HepG2 (cell line): ENCODE measurements around the gene MPC1. TPM values are rescaled to one million over a fixed set of nuclear protein-coding genes. Genes with fewer than 3 reads are reported as not detected.

Experiments used
- ATAC-seq: fragments of 200-7000 bp; cut with Tn5 transposase; 3 replicates; pipeline ENCODE4 v1.9.1; 2020; ENCODE audit warnings: mild to moderate bottlenecking, moderate library complexity
- BruUV-seq: library from RNA; stranded (reverse); fragments of 400-500 nt; replicated peaks from 2 replicates; lab custom pipeline; 2021; lab: Mats Ljungman, UMichigan
- CTCF ChIA-PET: fragments of 300-600 bp; formaldehyde crosslinking; extraction: SDS; loops from one replicate; lab custom pipeline; 2021; ENCODE audit warnings: low total read pairs, inconsistent platforms, low intra/inter-chr PET ratio; lab: Yijun Ruan, JAX
- POLR2A ChIA-PET: fragments of 350-600 bp; sonication (Branson Sonifier 250); formaldehyde crosslinking; loops from one replicate; lab custom pipeline; 2020; ENCODE audit warnings: antibody characterized with exemption, inconsistent platforms; lab: Yijun Ruan, JAX
- DNase-seq: peaks from one replicate; pipeline ENCODE4 v3.0.0-alpha.2; 2015; ENCODE audit warnings: low spot score
- FAIRE-seq: peaks from 3 replicates; lab custom pipeline; 2011; peaks lifted over from hg19 to GRCh38; lab: Jason Lieb, UNC
- H2AFZ ChIP-seq: one replicate; pipeline ENCODE4 v1.6.1; 2011; ENCODE audit warnings: low read length, inconsistent platforms
- H3K27ac ChIP-seq: fragments of 300-600 bp; 3 replicates; pipeline ENCODE4 v1.8.0; 2011; ENCODE audit warnings: mixed run types, mild to moderate bottlenecking, mixed read lengths, low read length, inconsistent platforms; ENCODE audit not compliant: insufficient read depth; ENCODE audit errors: extremely low read length
- H3K27me3 ChIP-seq, 2 experiments: fragments of 200-600 bp in 1 of 2; 2 replicates in 1 of 2; 3 replicates in 1 of 2; pipeline versions ENCODE4 v1.6.0 to v1.8.0; 2011; ENCODE audit warnings: low read length in 2 of 2, mild to moderate bottlenecking in 2 of 2, moderate library complexity in 2 of 2, inconsistent platforms in 1 of 2; ENCODE audit not compliant: insufficient read depth in 2 of 2, control insufficient read depth in 1 of 2
- H3K36me3 ChIP-seq, 2 experiments: fragments of 200-600 bp in 1 of 2; replicated peaks in 1 of 2; 2 replicates in 1 of 2; 3 replicates in 1 of 2; pipeline versions ENCODE4 v1.5.1 to v1.8.0; 2011; ENCODE audit warnings: low read length in 2 of 2, inconsistent platforms in 1 of 2; ENCODE audit not compliant: insufficient read depth in 2 of 2, control insufficient read depth in 1 of 2
- H3K4me1 ChIP-seq: 2 replicates; pipeline ENCODE4 v1.5.1; 2012; ENCODE audit warnings: low read length, inconsistent platforms; ENCODE audit not compliant: insufficient read depth
- H3K4me2 ChIP-seq: 2 replicates; pipeline ENCODE4 v1.6.0; 2011; ENCODE audit warnings: low read depth, low read length, inconsistent platforms
- H3K4me3 ChIP-seq, 3 experiments: fragments of 200-600 bp in 1 of 3; sonication (generic), shearing (Covaris generic) in 1 of 3; replicated peaks in 1 of 3; 2 replicates each; pipeline ENCODE4 v1.5.1; 2011 to 2016; ENCODE audit warnings: low read length in 3 of 3, inconsistent platforms in 2 of 3, low read depth in 2 of 3, mild to moderate bottlenecking in 2 of 3, control low read depth in 1 of 3, mixed read lengths in 1 of 3; ENCODE audit not compliant: insufficient read depth in 1 of 3
- H3K79me2 ChIP-seq: one replicate; pipeline ENCODE4 v1.6.1; 2011; ENCODE audit warnings: low read length, inconsistent platforms; ENCODE audit not compliant: insufficient read depth
- H3K9ac ChIP-seq: 2 replicates; pipeline ENCODE4 v1.6.0; 2011; ENCODE audit warnings: mild to moderate bottlenecking, low read depth, low read length, inconsistent platforms; ENCODE audit not compliant: insufficient read depth
- H3K9me3 ChIP-seq: 2 replicates; pipeline ENCODE4 v1.5.1; 2012; ENCODE audit warnings: mild to moderate bottlenecking, low read length
- H4K20me1 ChIP-seq: 2 replicates; pipeline ENCODE4 v1.6.0; 2011; ENCODE audit warnings: inconsistent platforms, mild to moderate bottlenecking, low read length, moderate library complexity; ENCODE audit not compliant: insufficient read depth
- ATRX ChIP-seq: sonication (generic); formaldehyde crosslinking; IDR thresholded peaks from 2 replicates; pipeline ENCODE4 v1.4.0; 2020; ENCODE audit warnings: missing genetic modification reagents, borderline replicate concordance
- CREB1 ChIP-seq, 2 experiments: fragments of 450-650 bp in 1 of 2; IDR thresholded peaks; 2 replicates each; pipeline ENCODE4 v1.6.1; 2016 to 2017; ENCODE audit warnings: control low read depth in 1 of 2, mild to moderate bottlenecking in 1 of 2, missing compliant biosample characterization in 1 of 2, missing genetic modification characterization in 1 of 2
- ESRRA ChIP-seq: sonication (generic); formaldehyde crosslinking; IDR thresholded peaks from 2 replicates; pipeline ENCODE4 v1.5.1; 2020; ENCODE audit warnings: mild to moderate bottlenecking, low read depth, missing genetic modification reagents
- FOXP1 ChIP-seq, 2 experiments: fragments of 450-650 bp in 1 of 2; IDR thresholded peaks; 2 replicates each; pipeline ENCODE4 v1.6.1; 2017 to 2018; ENCODE audit warnings: antibody characterized with exemption in 1 of 2
- GFI1 ChIP-seq: sonication (generic); formaldehyde crosslinking; IDR thresholded peaks from 2 replicates; pipeline ENCODE4 v1.5.0; 2020; ENCODE audit warnings: missing genetic modification reagents, mild to moderate bottlenecking, borderline replicate concordance
- HCFC1 ChIP-seq: fragments of 150-350 bp; IDR thresholded peaks from 2 replicates; pipeline ENCODE4 v1.6.1; 2014; ENCODE audit warnings: low read depth, low read length
- KDM5A ChIP-seq: fragments of 200-600 bp; sonication (generic); IDR thresholded peaks from 2 replicates; pipeline ENCODE4 v1.7.0; 2018; ENCODE audit warnings: antibody characterized with exemption, mild to moderate bottlenecking, low read length, borderline replicate concordance
- NFYB ChIP-seq: sonication (generic); formaldehyde crosslinking; IDR thresholded peaks from 2 replicates; pipeline ENCODE4 v1.4.0; 2020; ENCODE audit warnings: missing genetic modification reagents
- SALL2 ChIP-seq: sonication (generic); formaldehyde crosslinking; IDR thresholded peaks from 2 replicates; pipeline ENCODE4 v1.8.1; 2023; ENCODE audit warnings: mild to moderate bottlenecking, missing genetic modification reagents, inconsistent platforms
- SNAI1 ChIP-seq: sonication (generic); formaldehyde crosslinking; IDR thresholded peaks from 2 replicates; pipeline ENCODE4 v1.5.0; 2020; ENCODE audit warnings: mild to moderate bottlenecking, missing genetic modification reagents, borderline replicate concordance
- TCF12 ChIP-seq, 2 experiments: fragments of 450-650 bp in 1 of 2; sonication (generic) in 1 of 2; formaldehyde crosslinking in 1 of 2; IDR thresholded peaks; 2 replicates each; pipeline versions ENCODE4 v1.6.1 to v1.8.0; 2017 to 2022; ENCODE audit warnings: antibody characterized with exemption in 1 of 2, mild to moderate bottlenecking in 1 of 2, missing genetic modification reagents in 1 of 2, moderate library complexity in 1 of 2
- YEATS4 ChIP-seq: sonication (generic); formaldehyde crosslinking; IDR thresholded peaks from 2 replicates; pipeline ENCODE4 v1.4.0; 2020; ENCODE audit warnings: missing genetic modification reagents, borderline replicate concordance
- ZFYVE20 ChIP-seq: sonication (generic); formaldehyde crosslinking; IDR thresholded peaks from 2 replicates; pipeline ENCODE4 v1.8.0; 2023; ENCODE audit warnings: low read depth, mild to moderate bottlenecking, moderate library complexity, missing genetic modification reagents, borderline replicate concordance
- ZMYM2 ChIP-seq: sonication (generic); formaldehyde crosslinking; IDR thresholded peaks from 2 replicates; pipeline ENCODE4 v1.8.0; 2022; ENCODE audit warnings: mild to moderate bottlenecking, missing genetic modification reagents
- ZNF121 ChIP-seq: sonication (generic); formaldehyde crosslinking; IDR thresholded peaks from 2 replicates; pipeline ENCODE4 v1.5.0; 2020; ENCODE audit warnings: mild to moderate bottlenecking, missing genetic modification reagents
- ZNF138 ChIP-seq: sonication (generic); formaldehyde crosslinking; IDR thresholded peaks from 2 replicates; pipeline ENCODE4 v1.5.0; 2020; ENCODE audit warnings: mild to moderate bottlenecking, low read depth, missing genetic modification reagents
- ZNF577 ChIP-seq: sonication (generic); formaldehyde crosslinking; IDR thresholded peaks from 2 replicates; pipeline ENCODE4 v1.4.0; 2020; ENCODE audit warnings: mild to moderate bottlenecking, low read depth, missing genetic modification reagents, borderline replicate concordance
- ZNF614 ChIP-seq: IDR thresholded peaks from 2 replicates; pipeline ENCODE4 v1.6.1; 2018; ENCODE audit warnings: missing biosample characterization, missing genetic modification reagents, inconsistent platforms, borderline replicate concordance
- ZNF782 ChIP-seq: sonication (generic); formaldehyde crosslinking; IDR thresholded peaks from 2 replicates; pipeline ENCODE4 v1.4.0; 2020; ENCODE audit warnings: missing genetic modification reagents, mild to moderate bottlenecking, borderline replicate concordance
- WGBS: methylation state at CpG from one replicate; pipeline ENCODE4 v1.1.6; 2017; ENCODE audit warnings: low lambda C conversion rate; 5-methylcytosine and 5-hydroxymethylcytosine counted together
- in situ Hi-C: cut with HindIII; loops from 2 replicates; pipeline ENCODE4 v1.10.0; 2017; ENCODE audit warnings: low pct_unique_long_range_greater_than_20kb; ENCODE audit not compliant: extremely low pct_ligation_motif_present
- intact Hi-C: fragments of 100-400 bp; cut with micrococcal nuclease; formaldehyde crosslinking; loops from one replicate; pipeline ENCODE4 v1.10.0; 2022; ENCODE audit not compliant: unreplicated experiment
- polyA plus RNA-seq, 8 experiments: library from polyadenylated mRNA; depleted of rRNA in 3 of 8; stranded (reverse) in 7 of 8; unstranded in 1 of 8; fragments of >200 nt; fragmentation: Illumina TruSeq in 4 of 8; extraction: Trizol in 4 of 8; gene quantifications; 2 replicates each; pipeline versions ENCODE4 v1.2.1 to v1.2.3, GENCODE V29; 2011 to 2016; ENCODE audit warnings: low read depth in 4 of 8, missing spikeins in 1 of 8, mixed read lengths in 1 of 8; ENCODE audit not compliant: insufficient read depth in 1 of 8
- total RNA-seq, 5 experiments: library from RNA; depleted of rRNA; stranded (reverse); fragments of >200 nt; fragmentation: Illumina TruSeq; extraction: Trizol; gene quantifications; 2 replicates each; pipeline ENCODE4 v1.2.3, GENCODE V29; 2016; ENCODE audit warnings: low read depth in 1 of 5
- TF ChIP-seq, protein P1 (sequence below): IDR thresholded peaks from 2 replicates; pipeline ENCODE4 v1.6.1; 2016; ENCODE audit warnings: low read depth, control low read depth
- TF ChIP-seq, protein P2 (sequence below): sonication (generic); formaldehyde crosslinking; IDR thresholded peaks from 2 replicates; pipeline ENCODE4 v1.4.0; 2020; ENCODE audit warnings: missing genetic modification reagents, mild to moderate bottlenecking, borderline replicate concordance

MPC1 gene
- total and polyA plus RNA-seq, 2 of the 13 experiments (the other 11 are each of a cell fraction or from before 2014, with no cell fraction given), result 189 to 214 TPM

DNA sequence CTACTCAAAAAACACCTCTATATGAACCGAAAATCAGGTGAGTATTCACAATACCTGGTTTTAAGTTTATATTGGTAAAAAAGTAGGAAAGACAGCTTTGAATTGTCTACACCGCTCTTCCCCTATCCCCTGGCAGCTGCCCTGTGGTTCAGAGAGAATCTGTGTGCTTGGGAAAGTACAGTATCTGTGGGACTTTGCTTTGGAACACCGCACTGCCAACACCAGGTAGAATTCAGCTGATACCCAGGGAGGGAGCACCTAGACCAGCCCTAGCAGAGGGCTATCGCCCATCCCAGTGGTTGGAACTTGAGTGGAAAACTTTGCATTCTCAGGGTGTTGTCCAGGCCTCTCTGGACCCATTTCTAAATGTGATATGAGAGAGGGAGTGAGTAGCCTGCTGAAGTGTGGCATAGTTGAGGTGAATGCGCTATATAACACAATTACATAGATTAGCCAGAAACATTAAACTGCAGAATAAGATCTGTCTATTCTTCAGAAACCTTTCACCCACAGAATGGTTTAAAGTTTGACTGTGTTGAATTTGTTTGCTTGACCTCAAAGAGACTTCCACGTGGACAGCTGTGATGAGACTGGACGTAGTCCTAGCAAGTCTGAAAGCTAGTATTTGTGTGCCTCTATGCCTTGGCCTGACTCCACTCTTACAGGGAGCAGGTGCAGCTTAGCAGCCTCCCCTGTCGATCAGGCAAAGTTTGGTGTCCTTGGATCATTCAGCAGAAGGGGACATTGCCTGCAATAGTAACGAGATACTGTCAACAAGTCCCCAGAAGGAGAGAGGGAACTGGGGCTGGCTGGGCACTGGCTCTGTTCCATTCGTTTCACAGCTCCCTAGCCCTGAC lies 11.5 kb upstream of the MPC1 start:
- no peak overlapping the region for H3K4me3 ChIP-seq
- H2AFZ ChIP-seq, result peak overlapping the region; percentile 61
- H3K27ac ChIP-seq, result peak overlapping the region; percentile 68
- FAIRE-seq, result no peak
- intact Hi-C loops (no loop called here), in situ Hi-C loops (no loop called here)
- DNase-seq, result peak; percentile 30
- BruUV-seq, result no TSS peak
- no peaks in the 10 kb centered on the region for H3K36me3 ChIP-seq
- no peaks in the 10 kb centered on the region for H4K20me1 ChIP-seq
- H3K4me2 ChIP-seq, result peak overlapping the region; percentile 39
- H3K9ac ChIP-seq, result no peak overlapping the region
- CTCF ChIA-PET, result no interaction called here
- H3K79me2 ChIP-seq, result no peaks in the 10 kb centered on the region
- H3K4me1 ChIP-seq, result peaks cover 70% of the 10 kb centered on the region
- WGBS, result 51% methylated on average over 10 of the region's 10 CpGs
- H3K9me3 ChIP-seq, result no peaks in the 10 kb centered on the region
- POLR2A ChIA-PET, result interaction anchor here (0.7 to 2.6 kb wide), 6 partner anchors 9 to 86 kb away, joined by 3 to 11 read pairs (median 7); partner anchors contain the start of gene PRR18
- H3K27me3 ChIP-seq, result no peaks in the 10 kb centered on the region
- peak; percentile 84 for ATAC-seq
- TF ChIP-seq ATRX, result no peak
- no peak for TF ChIP-seq NFYB
- TF ChIP-seq KDM5A, result no peak
- no peak for TF ChIP-seq ZNF577 (CRISPR knock-in tag)
- TF ChIP-seq HCFC1, result no peak
- TF ChIP-seq, protein P1, sequence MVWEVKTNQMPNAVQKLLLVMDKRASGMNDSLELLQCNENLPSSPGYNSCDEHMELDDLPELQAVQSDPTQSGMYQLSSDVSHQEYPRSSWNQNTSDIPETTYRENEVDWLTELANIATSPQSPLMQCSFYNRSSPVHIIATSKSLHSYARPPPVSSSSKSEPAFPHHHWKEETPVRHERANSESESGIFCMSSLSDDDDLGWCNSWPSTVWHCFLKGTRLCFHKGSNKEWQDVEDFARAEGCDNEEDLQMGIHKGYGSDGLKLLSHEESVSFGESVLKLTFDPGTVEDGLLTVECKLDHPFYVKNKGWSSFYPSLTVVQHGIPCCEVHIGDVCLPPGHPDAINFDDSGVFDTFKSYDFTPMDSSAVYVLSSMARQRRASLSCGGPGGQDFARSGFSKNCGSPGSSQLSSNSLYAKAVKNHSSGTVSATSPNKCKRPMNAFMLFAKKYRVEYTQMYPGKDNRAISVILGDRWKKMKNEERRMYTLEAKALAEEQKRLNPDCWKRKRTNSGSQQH, result peak; percentile 37; the same call in 1 of the 2 replicates
- peak; percentile 97 for TF ChIP-seq ZNF121 (CRISPR knock-in tag)
- TF ChIP-seq SALL2 (CRISPR knock-in tag), result 0 out of 2 replicates have a peak, but pooled peaks have one; percentile 45
- TF ChIP-seq ZMYM2, result peak; percentile 48
- TF ChIP-seq ZNF782 (CRISPR knock-in tag), result peak; percentile 62; the same call in 1 of the 2 replicates
- no peak for TF ChIP-seq GFI1
- no peak for TF ChIP-seq FOXP1 (IDR thresholded peaks at IDR 0.05)
- peak; percentile 58 for TF ChIP-seq FOXP1 (CRISPR knock-in tag; IDR thresholded peaks at IDR 0.05)
- TF ChIP-seq SNAI1 (CRISPR knock-in tag), result peak; percentile 67; the same call in 1 of the 2 replicates
- peak; percentile 32; the same call in 1 of the 2 replicates for TF ChIP-seq ZNF614 (CRISPR knock-in tag)
- TF ChIP-seq, protein P2, sequence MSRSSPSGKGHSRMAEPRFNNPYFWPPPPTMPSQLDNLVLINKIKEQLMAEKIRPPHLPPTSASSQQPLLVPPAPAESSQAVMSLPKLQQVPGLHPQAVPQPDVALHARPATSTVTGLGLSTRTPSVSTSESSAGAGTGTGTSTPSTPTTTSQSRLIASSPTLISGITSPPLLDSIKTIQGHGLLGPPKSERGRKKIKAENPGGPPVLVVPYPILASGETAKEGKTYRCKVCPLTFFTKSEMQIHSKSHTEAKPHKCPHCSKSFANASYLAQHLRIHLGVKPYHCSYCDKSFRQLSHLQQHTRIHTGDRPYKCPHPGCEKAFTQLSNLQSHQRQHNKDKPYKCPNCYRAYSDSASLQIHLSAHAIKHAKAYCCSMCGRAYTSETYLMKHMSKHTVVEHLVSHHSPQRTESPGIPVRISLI (CRISPR knock-in tag), result no peak
- peak; percentile 78; the same call in 1 of the 2 replicates for TF ChIP-seq ESRRA (CRISPR knock-in tag)
- no peak for TF ChIP-seq ZFYVE20 (CRISPR knock-in tag)
- TF ChIP-seq CREB1 (IDR thresholded peaks at IDR 0.05), result no peak
- TF ChIP-seq CREB1 (CRISPR knock-in tag; IDR thresholded peaks at IDR 0.05), result no peak
- no peak for TF ChIP-seq ZNF138 (CRISPR knock-in tag)
- TF ChIP-seq YEATS4 (CRISPR knock-in tag), result peak; percentile 68; the same call in 1 of the 2 replicates
- TF ChIP-seq TCF12 (IDR thresholded peaks at IDR 0.05), result no peak
- TF ChIP-seq TCF12 (CRISPR knock-in tag; IDR thresholded peaks at IDR 0.05), result no peak
